Panc1 (cell line): ENCODE data around the gene SMYD4.

ENCODE experiments used
- CTCF ChIP-seq: fragments of 450-650 bp; IDR thresholded peaks from 2 replicates; pipeline ENCODE4 v1.5.1; 2017; ENCODE audit warnings: mild to moderate bottlenecking
- POLR2AphosphoS5 ChIP-seq: IDR thresholded peaks from 2 replicates; pipeline ENCODE4 v1.6.1; 2012; ENCODE audit warnings: mild to moderate bottlenecking, low read depth, low read length, moderate library complexity
- REST ChIP-seq, 2 experiments: IDR thresholded peaks; 2 replicates each; pipeline ENCODE4 v1.6.1; 2011 to 2012; ENCODE audit warnings: low read depth in 2 of 2, control low read depth in 1 of 2, low read length in 1 of 2, mild to moderate bottlenecking in 1 of 2, moderate library complexity in 1 of 2; ENCODE audit not compliant: insufficient read depth in 1 of 2
- SIN3A ChIP-seq: IDR thresholded peaks from 2 replicates; pipeline ENCODE4 v1.6.1; 2012; ENCODE audit warnings: low read depth, mild to moderate bottlenecking, low read length, moderate library complexity, borderline replicate concordance; ENCODE audit not compliant: insufficient read depth
- TCF7L2 ChIP-seq: IDR thresholded peaks from 2 replicates; pipeline ENCODE4 v1.6.1; 2011; ENCODE audit warnings: mild to moderate bottlenecking, low read depth, low read length, inconsistent platforms

- TF ChIP-seq CTCF (no peak), SIN3A (no peak), REST (IDR thresholded peaks at IDR 0.05; ENCODE audit: insufficient read depth in 1 of 2, low read depth in 2 of 2, low read length in 1 of 2) (no peak), POLR2AphosphoS5 (no peak), TCF7L2 (no peak)
Observed at GRCh38 chr17:1875597-1875996, 45.9 kb upstream of the SMYD4 start.
